Measurements from ENCODE around the gene CACNB2.

- no peak for TF ChIP-seq CTCF (conservative IDR thresholded peaks at IDR 0.05 in 1 of 2, IDR thresholded peaks at IDR 0.05 in 1 of 2; ENCODE audit: extremely low read depth in 1 of 2, insufficient read depth in 1 of 2, low read depth in 1 of 2, low read length in 2 of 2)
- no peak for TF ChIP-seq EZH2 (IDR thresholded peaks at IDR 0.05; ENCODE audit: borderline replicate concordance, low read length)
Measured at GRCh38 chr10:18376650-18377049, 236.4 kb downstream of the CACNB2 start.
